NCI-H82 treated with DMSO at 0.1 percent for 48 hours (cell line): ENCODE results near the gene FRYL.
"Not testable (repeated sequence)": the region's sequence is repeated elsewhere in the genome, so short reads cannot be mapped to it uniquely, and the experiment has no call there.

Experiments
- DNase-seq: peaks from one replicate; lab custom pipeline; 2025; ENCODE audit not compliant: unreplicated experiment; lab: John Stamatoyannopoulos, UW

FRYL gene

DNA sequence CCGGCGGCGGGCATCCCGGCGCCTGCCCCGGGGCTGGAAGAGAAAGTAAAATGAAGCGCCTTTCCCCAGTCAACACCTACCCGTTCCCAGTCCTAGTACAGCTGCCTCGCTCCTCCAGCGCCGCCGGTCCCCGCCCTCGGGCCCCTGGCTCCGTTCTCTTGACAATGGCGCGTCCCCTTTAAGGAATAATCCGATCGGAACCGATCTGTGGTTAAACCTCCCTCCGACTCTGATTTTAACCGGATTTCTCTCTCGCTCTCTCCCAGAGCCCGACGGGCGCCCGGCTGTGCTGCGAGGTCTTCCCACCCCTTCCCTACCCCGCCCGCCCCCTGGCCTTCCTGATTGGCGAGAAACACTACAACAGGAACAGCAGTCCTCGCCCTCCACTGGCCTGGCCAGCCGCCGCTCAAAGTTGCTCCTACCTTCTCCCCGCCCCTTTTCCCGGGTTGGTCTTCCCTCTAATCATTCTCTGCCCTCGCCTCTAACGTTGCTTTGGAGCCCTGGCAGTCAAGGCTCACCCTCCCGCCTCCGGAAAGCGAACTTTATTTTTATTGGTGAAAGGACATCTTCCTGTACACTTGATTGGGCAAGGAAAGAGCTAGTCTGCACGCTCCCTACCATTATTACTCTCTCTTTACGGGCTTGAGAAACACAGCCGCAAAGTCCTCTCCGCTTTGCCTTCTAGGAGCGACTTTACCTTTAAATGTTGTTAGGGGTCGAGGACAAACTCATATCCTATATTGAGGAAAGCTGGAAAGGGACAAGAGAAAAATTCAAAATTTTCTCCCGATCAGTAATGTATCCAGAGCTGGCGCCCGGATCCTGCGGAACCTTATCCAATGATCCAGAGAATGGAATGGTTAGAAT is at the start of gene FRYL:
TSS of gene FRYL (minus strand) at position 282 of the 867 bp plus-strand sequence. CDS start 145,869 bp downstream, outside the sequence.
- peak; percentile 99 for DNase-seq

DNA sequence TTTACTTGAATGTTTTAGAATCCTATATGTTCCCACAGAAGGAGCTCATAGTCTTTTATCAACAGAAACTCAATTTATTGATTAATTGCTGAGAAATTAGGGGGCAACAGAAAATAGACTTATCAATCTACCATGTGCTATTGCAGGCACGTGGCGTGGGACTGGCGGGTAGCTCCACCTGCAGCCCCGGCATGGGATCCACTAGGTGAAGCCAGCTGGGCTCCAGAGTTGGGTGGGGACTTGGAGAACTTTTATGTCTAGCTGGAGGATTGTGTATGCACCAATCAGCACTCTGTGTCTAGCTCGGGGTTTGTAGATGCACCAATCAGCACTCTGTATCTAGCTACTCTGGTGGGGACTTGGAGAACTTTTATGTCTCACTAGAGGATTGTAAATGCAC is 47.5 kb upstream of the FRYL start:
- DNase-seq, result no peak

DNA sequence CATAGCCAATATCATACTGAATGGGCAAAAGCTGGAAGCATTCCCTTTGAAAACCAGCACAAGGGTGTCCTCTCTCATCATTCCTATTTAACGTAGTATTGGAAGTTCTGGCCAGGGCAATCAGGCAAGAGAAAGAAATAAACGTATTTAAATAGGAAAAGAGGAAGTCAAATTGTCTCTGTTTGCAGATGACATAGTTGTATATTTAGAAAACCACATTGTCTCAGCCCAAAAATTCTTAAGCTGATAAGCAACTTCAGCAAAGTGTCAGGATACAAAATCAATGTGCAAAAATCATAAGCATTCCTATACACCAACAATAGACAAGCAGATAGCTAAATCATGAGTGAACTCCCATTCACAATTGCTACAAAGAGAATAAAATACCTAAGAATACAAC is 41.4 kb upstream of the FRYL start:
- not testable (repeated sequence) for DNase-seq

DNA sequence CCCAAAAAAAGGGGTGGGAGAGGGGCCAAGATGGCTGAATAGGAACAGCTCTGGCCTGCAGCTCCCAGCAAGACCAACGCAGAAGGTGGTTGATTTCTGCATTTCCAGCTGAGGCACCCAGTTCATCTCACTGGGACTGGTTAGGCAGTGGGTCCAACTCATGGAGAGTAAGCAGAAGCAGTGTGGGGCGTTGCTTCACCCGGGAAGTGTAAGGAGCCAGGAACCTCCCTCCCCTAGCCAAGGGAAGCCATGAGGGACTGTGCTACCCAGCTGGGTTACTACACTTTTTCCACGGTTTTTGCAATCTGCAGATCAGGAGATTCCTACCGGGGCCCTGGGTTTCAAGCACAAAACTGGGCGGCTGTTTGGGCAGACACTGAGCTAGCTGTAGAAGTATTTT is 36.9 kb upstream of the FRYL start:
- no peak for DNase-seq

DNA sequence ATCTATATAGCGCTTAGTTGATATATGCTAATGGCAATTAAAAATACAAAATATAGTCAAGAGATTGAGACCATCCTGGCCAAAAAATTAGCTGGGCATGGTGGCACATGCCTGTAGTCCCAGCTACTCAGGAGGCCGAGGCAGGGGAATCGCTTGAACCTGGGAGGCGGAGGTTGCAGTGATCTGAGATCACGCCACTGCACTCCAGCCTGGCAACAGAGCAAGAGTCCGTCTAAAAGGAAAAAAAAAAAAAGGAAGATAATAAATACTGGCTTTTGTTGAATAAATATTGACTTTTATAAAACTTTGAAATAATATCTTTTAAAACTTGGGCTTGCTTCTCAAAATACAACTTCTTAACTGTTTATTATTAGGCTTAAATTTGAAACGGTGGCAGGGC is 36.2 kb upstream of the FRYL start:
- DNase-seq, result not testable (repeated sequence)

DNA sequence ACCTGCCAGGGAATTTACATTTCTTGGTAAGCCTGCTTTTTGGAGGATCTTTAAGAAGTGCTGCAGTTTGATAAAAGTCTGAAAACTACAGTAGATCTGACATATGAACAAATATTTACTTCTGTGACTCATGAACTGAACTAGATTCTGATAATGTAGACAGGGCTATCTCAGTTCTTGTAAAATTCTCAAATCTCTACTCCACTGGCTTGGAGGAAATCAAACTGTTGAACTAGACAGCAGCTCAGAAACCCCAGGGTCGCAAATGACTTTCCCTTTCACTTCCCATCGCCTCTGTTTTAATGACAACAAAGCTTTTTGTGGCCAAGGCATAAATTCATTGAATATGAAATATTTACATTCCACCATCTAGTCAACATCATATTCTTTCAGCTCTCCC is 35.4 kb upstream of the FRYL start:
- no peak for DNase-seq

DNA sequence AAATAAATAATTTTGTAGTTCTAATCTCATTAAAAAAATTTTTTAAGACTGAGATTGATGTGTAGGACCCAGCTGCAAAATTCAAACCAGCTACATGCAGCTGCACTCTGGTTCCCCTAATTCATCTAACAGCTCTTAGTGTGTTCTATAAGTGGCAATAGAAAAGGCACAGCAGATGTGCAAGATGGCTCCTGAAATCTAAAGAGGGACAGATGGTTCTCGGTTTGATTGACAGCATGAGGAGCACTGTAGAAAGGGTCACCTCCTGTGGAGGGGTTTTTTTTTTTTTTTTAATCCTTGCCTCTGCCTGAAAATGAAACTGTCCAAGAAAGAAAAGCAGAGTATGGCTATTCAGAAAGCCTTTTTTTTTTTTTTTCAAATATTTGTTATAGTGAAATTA is 33.9 kb upstream of the FRYL start:
- DNase-seq, result peak; percentile 95

DNA sequence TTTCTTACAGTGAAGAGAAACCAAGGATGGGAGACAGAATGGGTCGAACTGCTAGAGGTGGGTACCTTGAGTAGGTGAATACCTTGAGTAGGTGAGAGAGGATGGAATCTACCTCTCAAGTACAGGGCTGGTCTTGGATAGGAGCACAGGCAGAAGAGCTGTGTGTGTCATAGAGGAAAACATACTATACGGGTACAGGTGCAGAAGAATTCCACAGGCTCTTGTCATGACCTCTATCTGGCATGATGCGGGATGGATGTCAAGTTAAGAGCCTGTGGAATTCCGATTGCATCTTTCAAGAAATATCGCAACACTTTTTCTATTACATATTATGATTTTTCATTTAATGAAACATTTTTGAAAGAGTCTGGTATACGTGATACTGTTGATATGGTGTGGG is 32.8 kb upstream of the FRYL start:
- DNase-seq, result no peak

DNA sequence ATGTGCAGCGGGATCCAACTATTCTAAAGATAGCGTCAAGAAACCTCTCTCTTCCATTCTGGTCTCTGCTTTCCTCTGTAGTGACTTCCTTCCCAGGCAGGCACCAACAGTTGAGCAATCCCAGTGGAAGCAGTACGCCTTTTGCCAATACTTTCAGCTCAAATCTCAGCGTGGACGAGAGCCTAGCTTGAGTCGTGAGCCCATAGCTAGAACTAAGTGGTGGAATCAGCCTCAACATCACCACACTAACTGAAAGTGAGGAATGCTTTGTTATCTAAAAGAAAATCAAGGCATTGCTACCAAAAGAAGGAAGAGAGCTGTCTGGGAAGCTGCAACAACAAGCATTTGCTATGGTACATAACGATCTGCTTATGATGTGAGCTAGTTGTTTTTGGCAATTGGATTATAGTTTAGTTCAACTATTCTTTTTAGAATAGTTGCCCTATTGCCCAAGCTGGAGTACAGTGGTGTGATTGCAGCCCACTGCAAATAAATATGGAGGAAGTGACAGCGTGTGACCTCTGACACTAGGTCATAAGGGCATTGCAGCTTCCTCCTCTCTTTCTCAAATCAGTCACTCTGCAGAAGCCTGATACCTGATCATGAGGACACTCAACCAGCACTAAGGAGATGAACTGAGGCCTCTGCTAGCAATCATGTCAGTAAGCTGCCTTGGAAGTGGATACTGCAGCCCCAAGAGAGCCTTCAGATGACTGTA is 24.7 kb upstream of the FRYL start:
- no peak for DNase-seq

DNA sequence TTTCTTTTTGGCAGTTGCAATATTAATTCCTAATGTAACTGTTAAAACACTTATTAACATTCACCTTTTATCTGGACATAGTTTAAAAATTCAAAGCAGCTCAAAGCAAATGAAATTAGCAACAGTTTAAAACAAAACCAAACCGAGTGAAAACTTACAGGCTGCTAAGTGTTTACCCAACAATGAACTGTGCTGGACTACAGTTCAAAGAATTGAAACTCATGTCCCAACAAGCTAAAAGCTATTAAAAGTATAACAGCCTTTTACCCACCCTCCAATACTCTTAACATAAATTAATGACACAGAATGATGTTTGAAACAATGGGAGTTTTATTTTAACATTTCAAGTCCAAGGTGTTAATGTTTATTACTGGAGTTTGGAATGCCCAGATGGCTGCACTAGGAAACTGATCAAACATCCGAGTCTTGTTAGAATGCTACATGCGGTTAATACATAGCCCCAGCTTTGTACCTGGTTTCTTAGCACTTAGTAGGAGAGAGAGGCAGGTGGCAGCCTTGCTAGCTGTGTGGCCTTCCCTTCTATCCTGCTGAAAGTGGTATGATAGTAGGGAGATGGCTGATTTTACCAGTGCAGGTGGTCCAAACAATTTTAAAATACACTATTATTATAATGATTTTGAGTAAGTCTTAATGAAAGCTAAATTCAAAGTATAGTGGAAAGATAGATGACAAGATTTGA is 21.1 kb upstream of the FRYL start:
- DNase-seq, result no peak

DNA sequence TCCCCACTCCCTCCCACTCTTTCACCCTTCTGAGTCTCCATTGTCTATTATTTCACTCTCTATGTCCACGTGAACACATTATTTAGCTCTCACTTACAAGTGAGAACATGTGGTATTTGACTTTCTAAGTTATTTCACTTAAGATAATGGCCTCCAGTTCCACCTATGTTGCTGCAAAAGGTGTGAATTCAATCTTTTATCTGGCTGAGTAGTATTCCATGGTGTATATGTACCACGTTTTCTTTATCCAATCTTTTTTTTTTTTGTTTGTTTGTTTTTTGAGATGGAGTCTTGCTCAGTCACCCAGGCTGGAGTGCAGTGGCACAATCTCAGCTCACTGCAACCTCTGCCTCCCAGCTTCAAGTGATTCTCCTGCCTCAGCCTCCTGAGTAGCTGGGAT is 20.1 kb upstream of the FRYL start:
- not testable (repeated sequence) for DNase-seq

DNA sequence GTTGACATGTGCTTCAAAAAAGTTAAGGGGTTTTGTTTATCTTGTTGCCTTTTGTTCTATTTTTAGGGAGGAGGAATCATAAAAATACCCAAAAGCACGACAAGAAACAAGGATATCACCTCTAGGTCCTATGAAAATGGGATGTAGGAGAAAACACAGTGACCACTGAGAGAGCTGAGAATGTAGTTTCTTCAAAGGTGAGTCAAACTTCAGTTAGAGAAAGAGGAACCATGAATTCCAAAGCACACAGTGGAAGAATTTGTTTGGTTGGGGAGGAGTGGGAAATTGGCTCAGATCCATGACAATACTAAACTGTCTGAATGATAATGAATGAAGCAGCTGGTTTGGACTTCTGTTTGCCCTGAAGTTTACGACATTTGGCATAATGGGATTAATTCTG is 19.1 kb upstream of the FRYL start:
- peak; percentile 51 for DNase-seq

DNA sequence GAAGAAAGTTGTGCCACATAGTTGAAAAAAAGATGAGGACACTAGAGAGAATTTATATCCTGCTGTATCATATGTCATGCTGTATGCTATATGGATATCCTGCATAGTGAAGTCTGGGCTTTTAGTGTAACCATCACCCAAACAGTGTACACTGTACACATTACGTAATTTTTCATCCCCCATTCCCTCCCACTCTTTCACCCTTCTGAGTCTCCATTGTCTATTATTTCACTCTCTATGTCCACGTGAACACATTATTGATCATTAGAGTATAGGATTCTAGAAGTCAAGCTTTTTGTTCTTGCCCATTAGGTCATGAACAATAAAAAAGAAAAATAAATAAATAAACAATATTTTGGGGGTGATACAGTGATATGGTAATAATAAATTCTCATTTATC is 18.0 kb upstream of the FRYL start:
- DNase-seq, result no peak

DNA sequence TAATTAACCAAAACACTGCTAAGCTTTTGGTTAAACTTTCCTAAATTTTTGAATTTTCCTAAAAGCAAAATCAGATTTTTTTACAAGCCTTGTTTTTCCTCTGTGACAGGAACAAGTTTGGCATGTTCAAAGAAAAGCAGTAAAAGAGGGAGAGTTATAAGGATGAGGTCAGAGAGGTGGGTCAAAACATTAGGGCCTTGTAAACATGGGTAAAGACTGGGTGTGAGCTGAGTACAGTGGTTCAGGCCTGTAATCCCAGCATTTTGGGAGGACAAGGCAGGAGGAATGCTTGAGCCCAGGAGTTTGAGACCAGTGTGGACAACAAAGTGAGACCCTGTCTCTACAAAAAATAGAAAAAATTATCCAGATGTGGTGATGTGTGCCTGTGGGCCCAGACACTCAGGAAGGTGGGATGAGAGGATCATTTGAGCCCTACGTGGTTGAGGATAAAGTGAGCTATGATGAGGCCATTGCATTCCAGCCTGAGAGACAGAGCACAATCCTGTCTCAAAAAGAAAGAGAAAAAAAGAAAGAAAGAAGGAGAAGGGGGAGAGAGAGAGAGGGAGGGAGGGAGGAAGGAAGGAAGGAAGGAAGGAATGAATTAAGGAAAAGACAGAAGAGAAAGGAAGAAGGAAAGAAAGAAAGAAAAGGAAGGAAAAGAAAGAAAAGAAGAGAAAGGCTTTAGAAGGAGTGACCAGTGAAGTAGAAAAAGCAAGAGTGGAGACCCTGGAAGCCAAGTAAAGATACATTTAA is 17.0 kb upstream of the FRYL start:
- DNase-seq, result no peak

DNA sequence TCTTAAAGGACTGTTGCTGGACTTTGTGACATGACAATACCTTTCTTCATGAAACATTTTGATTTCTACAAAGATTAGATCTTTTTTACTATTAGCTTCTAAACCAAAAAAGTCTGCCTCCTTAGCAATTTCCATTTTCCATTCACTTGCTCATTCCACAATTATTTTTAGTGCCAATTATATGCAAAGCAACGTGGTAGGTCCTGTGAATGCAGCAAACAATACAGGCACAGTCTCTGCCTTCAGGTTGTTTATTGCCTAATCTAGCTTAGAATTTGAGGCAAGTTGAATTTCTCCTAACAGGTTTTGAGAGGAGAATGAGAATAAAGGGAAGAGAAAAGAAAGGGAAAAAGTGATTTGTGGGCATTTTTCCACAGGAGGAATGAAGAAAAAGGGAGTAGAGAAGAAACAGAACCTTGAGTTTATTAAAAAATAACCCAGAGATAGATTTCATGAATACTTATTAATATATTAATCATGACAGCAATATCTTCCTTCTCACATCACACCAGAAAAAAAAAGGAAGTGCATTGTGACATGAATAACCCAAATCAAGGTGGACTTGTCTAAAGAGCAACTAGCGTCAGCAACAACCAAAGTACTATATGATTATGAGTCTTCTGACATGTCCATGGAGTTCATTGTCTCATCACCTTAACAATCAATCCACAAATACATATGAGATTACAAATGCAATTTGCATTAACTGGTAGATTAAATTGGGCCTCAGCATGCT is 16.3 kb upstream of the FRYL start:
- no peak for DNase-seq

DNA sequence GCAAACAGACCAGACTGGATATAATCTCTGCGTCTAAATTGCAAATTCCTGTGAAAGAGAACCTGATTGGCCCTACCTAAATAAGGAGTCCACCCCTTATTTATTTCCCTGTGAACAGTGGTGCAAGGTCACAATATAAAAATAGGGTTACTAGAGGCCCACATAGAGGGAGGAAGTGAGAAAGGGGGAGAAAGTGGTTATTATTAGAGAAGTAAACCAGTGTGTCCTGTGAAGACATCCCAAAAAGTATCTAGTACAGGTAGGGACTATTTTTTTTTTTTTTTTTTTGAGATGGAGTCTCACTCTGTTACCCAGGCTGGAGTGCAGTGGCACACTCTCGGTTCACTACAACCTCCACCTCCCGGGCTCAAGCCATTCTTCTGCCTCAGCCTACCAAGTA is 15.0 kb upstream of the FRYL start:
- no peak for DNase-seq

DNA sequence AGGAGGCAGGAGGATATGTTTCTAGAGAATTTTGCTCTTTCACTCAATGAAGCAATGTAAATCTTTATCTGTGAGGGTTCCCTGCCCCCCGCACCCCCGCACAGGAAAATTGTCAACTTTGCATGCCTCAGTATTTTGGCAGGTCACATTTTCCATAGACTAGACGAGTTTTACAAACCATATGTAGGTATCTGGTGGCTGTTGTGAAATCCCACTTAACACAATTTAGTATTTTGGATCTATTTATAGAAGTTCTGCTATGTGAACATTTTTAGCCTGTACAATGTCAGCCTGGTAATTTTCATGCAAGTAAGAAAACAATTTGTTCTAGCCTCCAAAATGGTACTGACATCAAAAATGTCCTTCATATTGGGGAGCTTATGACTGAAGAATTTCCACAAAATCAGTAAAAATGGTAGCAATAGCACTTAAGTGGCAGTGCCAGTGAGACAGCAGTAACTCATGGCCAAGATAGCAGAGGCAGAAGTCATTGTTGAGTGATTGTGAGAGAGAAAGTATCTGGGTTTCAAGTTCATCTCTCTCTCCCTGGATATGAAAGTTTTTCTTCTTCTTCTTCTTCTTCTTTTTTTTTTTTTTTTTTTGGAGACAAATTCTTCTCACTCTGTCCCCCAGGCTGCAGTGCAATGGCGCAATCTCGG is 12.4 kb upstream of the FRYL start:
- DNase-seq, result no peak

DNA sequence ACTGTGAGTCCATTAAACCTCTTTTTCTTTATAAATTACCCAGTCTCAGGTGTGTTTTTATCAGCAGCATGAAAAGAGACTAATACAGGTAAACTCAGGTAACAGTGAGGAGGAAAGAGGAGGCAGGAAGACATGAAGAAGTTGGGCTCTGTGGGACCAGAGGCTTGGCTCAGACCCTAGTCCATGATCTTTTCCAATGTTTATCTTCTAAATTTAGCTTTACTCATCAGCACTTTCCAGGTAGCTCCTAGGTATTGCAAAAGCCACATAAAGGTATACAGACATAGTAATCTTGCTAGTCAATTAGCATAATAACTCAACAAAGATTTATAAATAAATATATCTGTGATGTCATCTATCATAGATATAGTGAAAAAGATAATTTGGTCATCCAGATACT is 11.2 kb upstream of the FRYL start:
- DNase-seq, result no peak

DNA sequence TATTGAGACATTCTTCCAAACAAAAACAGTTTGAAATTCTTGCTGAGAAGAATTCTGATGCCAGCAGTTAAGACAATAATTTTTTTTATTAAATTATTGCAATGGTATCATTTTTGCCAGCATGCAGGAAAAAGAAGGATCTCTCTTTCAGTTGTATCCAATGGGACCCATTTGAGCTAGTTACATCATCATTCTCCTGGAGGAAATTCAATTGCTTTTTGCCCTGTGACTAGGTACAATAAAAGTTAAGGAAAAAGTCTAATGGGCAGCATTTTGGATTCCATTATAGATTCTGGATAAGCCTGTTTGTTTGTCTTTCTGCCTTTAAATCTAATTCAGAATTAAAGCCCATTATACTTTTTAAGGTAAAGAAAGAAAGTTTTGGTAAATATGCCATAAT is 10.5 kb upstream of the FRYL start:
- no peak for DNase-seq

DNA sequence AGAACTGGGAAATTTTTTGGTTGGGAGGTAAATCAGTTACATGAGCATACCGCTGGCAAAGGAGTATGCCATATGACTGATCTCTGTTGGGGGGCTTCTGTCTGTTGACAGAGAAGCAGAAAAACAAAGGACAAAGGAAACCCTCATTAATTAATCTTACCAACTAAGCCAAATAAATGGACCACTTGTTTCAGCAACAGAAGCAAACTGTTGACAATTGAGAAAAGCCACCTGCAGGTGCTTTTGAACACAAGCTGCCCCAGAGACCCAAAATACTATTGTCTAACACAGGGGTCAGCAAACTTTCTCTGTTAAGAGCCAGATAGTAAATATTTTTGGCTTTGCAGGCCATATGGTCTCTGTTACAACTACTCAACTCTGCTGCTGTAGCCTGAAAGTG is 7.0 kb upstream of the FRYL start:
- DNase-seq, result no peak
